H1 (cell line): Measurements from ENCODE around the gene OR2V1. TPM values are rescaled to one million over a fixed set of nuclear protein-coding genes. Genes with fewer than 3 reads are reported as not detected.

Experiments
- CTCF ChIA-PET: fragments of 300-600 bp; sonication (Branson Sonifier 250); formaldehyde crosslinking; loops from one replicate; lab custom pipeline; 2021; ENCODE audit not compliant: partially characterized antibody; lab: Charles Lee
- POLR2A ChIA-PET: fragments of 300-600 bp; sonication (Branson Sonifier 250); formaldehyde crosslinking; loops from one replicate; lab custom pipeline; 2021; ENCODE audit warnings: inconsistent platforms; ENCODE audit not compliant: partially characterized antibody; lab: Charles Lee
- DNase-seq, 2 experiments: peaks; one replicate each; pipeline versions ENCODE4 v3.0.0 to v3.0.0-alpha.2; 2010 to 2022; ENCODE audit warnings: low spot score in 2 of 2, low read depth in 1 of 2, mixed read lengths in 1 of 2
- FAIRE-seq: peaks from 2 replicates; lab custom pipeline; 2011; peaks lifted over from hg19 to GRCh38; lab: Jason Lieb, UNC
- H2AFZ ChIP-seq: 2 replicates; pipeline ENCODE4 v1.8.1; 2012; ENCODE audit warnings: low read length, inconsistent platforms
- H2AK5ac ChIP-seq: 2 replicates; pipeline ENCODE4 v1.6.1; 2013; ENCODE audit warnings: low read depth, low read length
- H2BK120ac ChIP-seq: replicated peaks from 2 replicates; pipeline ENCODE3; 2013; ENCODE audit warnings: low read depth, low read length, inconsistent platforms
- H2BK12ac ChIP-seq: 2 replicates; pipeline ENCODE4 v1.6.1; 2013; ENCODE audit warnings: low read depth, low read length
- H2BK15ac ChIP-seq: 2 replicates; pipeline ENCODE4 v1.6.1; 2013; ENCODE audit warnings: low read length
- H2BK20ac ChIP-seq: 2 replicates; pipeline ENCODE4 v1.6.1; 2013; ENCODE audit warnings: low read length
- H2BK5ac ChIP-seq: 2 replicates; pipeline ENCODE4 v1.6.1; 2013; ENCODE audit warnings: low read depth, low read length
- H3K14ac ChIP-seq: 2 replicates; pipeline ENCODE4 v1.6.1; 2013; ENCODE audit warnings: inconsistent platforms; ENCODE audit not compliant: insufficient read length
- H3K18ac ChIP-seq: 2 replicates; pipeline ENCODE4 v1.6.1; 2013; ENCODE audit warnings: low read length; ENCODE audit errors: extremely low read depth
- H3K23ac ChIP-seq: 2 replicates; pipeline ENCODE4 v1.6.1; 2013; ENCODE audit warnings: inconsistent platforms; ENCODE audit not compliant: insufficient read length
- H3K23me2 ChIP-seq: 2 replicates; pipeline ENCODE4 v1.6.1; 2013; ENCODE audit warnings: low read depth, low read length
- H3K27ac ChIP-seq: 2 replicates; pipeline ENCODE4 v1.6.1; 2011; ENCODE audit warnings: low read depth, low read length, inconsistent platforms
- H3K27me3 ChIP-seq, 4 experiments: replicated peaks in 1 of 4; 1 replicate in 1 of 4; 2 replicates in 3 of 4; pipeline versions ENCODE4 v1.6.1 to v1.8.1; 2011 to 2013; ENCODE audit warnings: low read length in 3 of 4, mild to moderate bottlenecking in 3 of 4, inconsistent platforms in 2 of 4, mixed read lengths in 2 of 4, moderate library complexity in 1 of 4; ENCODE audit not compliant: control insufficient read depth in 3 of 4, insufficient read depth in 3 of 4; ENCODE audit errors: extremely low read depth in 1 of 4
- H3K36me3 ChIP-seq, 4 experiments: 2 replicates each; pipeline versions ENCODE4 v1.6.1 to v1.8.1; 2011 to 2013; ENCODE audit warnings: mild to moderate bottlenecking in 4 of 4, low read length in 3 of 4, moderate library complexity in 2 of 4, control low read depth in 1 of 4, inconsistent platforms in 1 of 4; ENCODE audit not compliant: insufficient read depth in 4 of 4, control insufficient read depth in 2 of 4
- H3K4ac ChIP-seq: replicated peaks from 2 replicates; pipeline ENCODE3; 2013; ENCODE audit warnings: low read length, low read depth, mixed read lengths, inconsistent platforms; ENCODE audit not compliant: insufficient read length
- H3K4me1 ChIP-seq, 4 experiments: replicated peaks in 1 of 4; 1 replicate in 1 of 4; 2 replicates in 3 of 4; pipeline versions ENCODE4 v1.6.1 to v1.8.1; 2011 to 2013; ENCODE audit warnings: low read length in 3 of 4, inconsistent platforms in 2 of 4, mixed read lengths in 1 of 4; ENCODE audit not compliant: insufficient read depth in 4 of 4, control insufficient read depth in 3 of 4
- H3K4me2 ChIP-seq, 2 experiments: 2 replicates each; pipeline versions ENCODE4 v1.6.1 to v1.8.1; 2011 to 2013; ENCODE audit warnings: low read depth in 2 of 2, low read length in 2 of 2, control low read depth in 1 of 2, inconsistent platforms in 1 of 2, mild to moderate bottlenecking in 1 of 2; ENCODE audit not compliant: insufficient read depth in 1 of 2
- H3K4me3 ChIP-seq, 4 experiments: fragments of 200-600, 300-600 bp in 1 of 4; sonication (generic), shearing (Covaris generic), sonication (Bioruptor Twin) in 1 of 4; 2 replicates each; pipeline versions ENCODE4 v1.5.1 to v1.8.1; 2011 to 2016; ENCODE audit warnings: low read length in 4 of 4, low read depth in 3 of 4, control low read depth in 2 of 4, inconsistent platforms in 2 of 4, mild to moderate bottlenecking in 2 of 4, mixed read lengths in 1 of 4, moderate library complexity in 1 of 4; ENCODE audit not compliant: insufficient read depth in 2 of 4; ENCODE audit errors: extremely low read depth in 1 of 4
- H3K56ac ChIP-seq: replicated peaks from 2 replicates; pipeline ENCODE3; 2013; ENCODE audit warnings: low read depth, mild to moderate bottlenecking, mixed read lengths, low read length, inconsistent platforms; ENCODE audit not compliant: insufficient read length
- H3K79me1 ChIP-seq: 2 replicates; pipeline ENCODE4 v1.6.1; 2013; ENCODE audit warnings: low read depth, low read length, control low read depth
- H3K79me2 ChIP-seq, 2 experiments: 2 replicates each; pipeline versions ENCODE4 v1.6.1 to v1.8.1; 2012 to 2013; ENCODE audit warnings: low read length in 2 of 2, mild to moderate bottlenecking in 2 of 2, inconsistent platforms in 1 of 2; ENCODE audit not compliant: insufficient read depth in 2 of 2, control insufficient read depth in 1 of 2
- H3K9ac ChIP-seq, 4 experiments: replicated peaks in 1 of 4; 1 replicate in 1 of 4; 2 replicates in 3 of 4; pipeline versions ENCODE4 v1.6.1 to v1.8.1; 2011 to 2013; ENCODE audit warnings: low read depth in 3 of 4, low read length in 3 of 4, control low read depth in 2 of 4, mild to moderate bottlenecking in 2 of 4, moderate library complexity in 2 of 4, inconsistent platforms in 1 of 4; ENCODE audit errors: extremely low read depth in 1 of 4
- H3K9me3 ChIP-seq, 2 experiments: 2 replicates each; pipeline versions ENCODE4 v1.6.1 to v1.8.1; 2012 to 2013; ENCODE audit warnings: mild to moderate bottlenecking in 2 of 2, moderate library complexity in 2 of 2, control low read depth in 1 of 2, inconsistent platforms in 1 of 2, low read depth in 1 of 2, low read length in 1 of 2, mixed read lengths in 1 of 2; ENCODE audit not compliant: insufficient read depth in 2 of 2
- H4K20me1 ChIP-seq, 2 experiments: replicated peaks in 1 of 2; 2 replicates each; pipeline versions ENCODE3 to v1.8.1; 2011 to 2013; ENCODE audit warnings: inconsistent platforms in 2 of 2, low read length in 2 of 2, mild to moderate bottlenecking in 1 of 2; ENCODE audit not compliant: insufficient read depth in 2 of 2, control insufficient read depth in 1 of 2
- H4K5ac ChIP-seq: 2 replicates; pipeline ENCODE4 v1.6.1; 2013; ENCODE audit warnings: low read length, low read depth, mixed read lengths, inconsistent platforms; ENCODE audit not compliant: insufficient read length
- H4K8ac ChIP-seq: 2 replicates; pipeline ENCODE4 v1.8.0; 2013; ENCODE audit warnings: mild to moderate bottlenecking, moderate library complexity, low read length, inconsistent platforms; ENCODE audit not compliant: insufficient read depth; ENCODE audit errors: extremely low read depth
- H4K91ac ChIP-seq: replicated peaks from 2 replicates; pipeline ENCODE3; 2013; ENCODE audit warnings: low read length, mixed read lengths, inconsistent platforms; ENCODE audit not compliant: insufficient read length
- BCL11A ChIP-seq, 2 experiments: IDR thresholded peaks; one replicate each; pipeline ENCODE4 v1.6.1; 2011; ENCODE audit warnings: low read depth in 2 of 2, low read length in 2 of 2, mild to moderate bottlenecking in 2 of 2
- CHD2 ChIP-seq: IDR thresholded peaks from 2 replicates; pipeline ENCODE4 v1.6.1; 2012; ENCODE audit warnings: low read length, improper control_type of control experiment
- FOSL1 ChIP-seq: IDR thresholded peaks from 2 replicates; pipeline ENCODE4 v1.6.1; 2011; ENCODE audit warnings: mild to moderate bottlenecking, low read depth, low read length, moderate library complexity; ENCODE audit not compliant: insufficient read depth
- KDM1A ChIP-seq: fragments of 200-600, 300-600 bp; sonication (generic); IDR thresholded peaks from 2 replicates; pipeline ENCODE4 v1.7.1; 2016; ENCODE audit warnings: mild to moderate bottlenecking, low read length, borderline replicate concordance
- KDM4A ChIP-seq: IDR thresholded peaks from one replicate; pipeline ENCODE4 v1.7.1; 2012; ENCODE audit warnings: low read depth, mild to moderate bottlenecking, moderate library complexity, low read length, inconsistent platforms; ENCODE audit not compliant: severe bottlenecking
- SP4 ChIP-seq: IDR thresholded peaks from 2 replicates; pipeline ENCODE4 v1.6.1; 2012; ENCODE audit warnings: low read length, inconsistent platforms
- WGBS, 2 experiments: shearing (Covaris generic) in 1 of 2; methylation state at CpG; one replicate each; pipeline versions ENCODE4 v1.1.6 to v1.1.7; 2013 to 2015; ENCODE audit warnings: low lambda C conversion rate in 2 of 2, mixed read lengths in 2 of 2, inconsistent platforms in 1 of 2, low coverage in 1 of 2, missing lambda C conversion rate in 1 of 2; ENCODE audit not compliant: insufficient replicate concordance in 2 of 2, insufficient coverage in 1 of 2, insufficient read length in 1 of 2; ENCODE audit errors: extremely low coverage in 1 of 2, missing lambda C conversion rate in 1 of 2; 5-methylcytosine and 5-hydroxymethylcytosine counted together
- polyA plus RNA-seq, 7 experiments: library from polyadenylated mRNA; depleted of rRNA in 3 of 7; stranded (reverse) in 5 of 7; unstranded in 2 of 7; fragments of >200 nt in 5 of 7; fragments of 200-250 nt in 2 of 7; gene quantifications; 1 replicate in 5 of 7; 2 replicates in 1 of 7; 4 replicates in 1 of 7; pipeline versions ENCODE4 v1.2.1 to v1.2.3, GENCODE V29; 2011 to 2013; ENCODE audit warnings: missing spikeins in 2 of 7, mixed read lengths in 2 of 7
- total RNA-seq: library from RNA; stranded (reverse); fragmentation: NEBNext Ultra II Directional; extraction: Animal tissue kit (Norgen Biotek cat#: 25700); gene quantifications from 2 replicates; pipeline ENCODE4 v1.2.1, GENCODE V29; 2021

The OR2V1 gene
- total and polyA plus RNA-seq, 2 of the 8 experiments (the other 6 are each of a cell fraction or from before 2014, with no cell fraction given), result not detected

GRCh38 chr5:181134259-181134658 lies 3.3 kb upstream of the OR2V1 start:
- Histone ChIP-seq H3K56ac (no peak overlapping the region), H2BK5ac (no peak overlapping the region), H3K4me1 (no peaks in the 10 kb centered on the region), H2BK20ac (no peak overlapping the region), H4K8ac (no peak overlapping the region), H4K91ac (no peak overlapping the region), H4K5ac (no peak overlapping the region), H3K9me3 (peaks cover 0 to 5% of the 10 kb centered on the region in 2 experiments; a peak in 2 of 4 replicates), H3K27me3 (peaks cover 0 to 3% (median 0%) of the 10 kb centered on the region in 4 experiments; a peak in 1 of 7 replicates), H3K79me2 (no peaks in the 10 kb centered on the region), H2AFZ (no peak overlapping the region), H3K23me2 (no peaks in the 10 kb centered on the region; the same call in 1 of the 2 replicates), H3K14ac (no peak overlapping the region), H3K4me2 (no peak overlapping the region), H3K36me3 (no peaks in the 10 kb centered on the region), H3K9ac (no peak overlapping the region), H3K27ac (no peak overlapping the region), H3K4ac (no peak overlapping the region), H3K18ac (no peak overlapping the region), H2BK12ac (no peak overlapping the region), H3K23ac (no peak overlapping the region), H4K20me1 (no peaks in the 10 kb centered on the region), H2BK15ac (no peak overlapping the region), H3K4me3 (no peak overlapping the region), H2AK5ac (no peak overlapping the region), H2BK120ac (no peak overlapping the region), H3K79me1 (no peaks in the 10 kb centered on the region)
- no peak for TF ChIP-seq KDM1A
- no peak for TF ChIP-seq KDM4A
- TF ChIP-seq BCL11A (IDR thresholded peaks at IDR 0.05; ENCODE audit: low read depth in 2 of 2, low read length in 2 of 2), result no peak
- no peak for TF ChIP-seq CHD2
- no peak for TF ChIP-seq FOSL1
- no peak for TF ChIP-seq SP4
- FAIRE-seq (no peak), DNase-seq (no peak)
- CTCF ChIA-PET, result interaction anchor here (1.5 kb wide), 1 partner anchor 26 kb away, joined by 3 read pairs; no protein-coding TSS in a partner anchor
- POLR2A ChIA-PET, result interaction anchor here (1.5 kb wide), 1 partner anchor 15 kb away, joined by 3 read pairs; no protein-coding TSS in a partner anchor
- 90% methylated on average over 6 of the region's 6 CpGs; no CpG with 5 or more reads in 1 of the 2 experiments for whole genome bisulfite sequencing, 2 experiments
